HAP-1 (cell line): Measurements from ENCODE around the gene DIP2C.
"Not testable (repeated sequence)": the region's sequence is repeated elsewhere in the genome, so short reads cannot be mapped to it uniquely, and the experiment has no call there.

Experiments
- DNase-seq, 2 experiments: peaks; one replicate each; pipeline ENCODE4 v3.0.0-alpha.2; 2016 to 2020; ENCODE audit warnings: low spot score in 2 of 2
- H3K27me3 ChIP-seq: fragments of 250-450 bp; sonication (Bioruptor Pico); 2 replicates; pipeline ENCODE4 v1.5.1; 2020; ENCODE audit warnings: low read depth, mild to moderate bottlenecking, moderate library complexity
- H3K36me3 ChIP-seq: fragments of 250-450 bp; sonication (Bioruptor Pico); replicated peaks from 2 replicates; pipeline ENCODE4 v1.5.1; 2020; ENCODE audit warnings: mild to moderate bottlenecking
- H3K4me1 ChIP-seq: fragments of 250-450 bp; sonication (Bioruptor Pico); 2 replicates; pipeline ENCODE4 v1.5.1; 2020; ENCODE audit warnings: mild to moderate bottlenecking
- H3K4me3 ChIP-seq: fragments of 250-450 bp; sonication (Bioruptor Pico); 2 replicates; pipeline ENCODE4 v1.5.1; 2020; ENCODE audit warnings: mild to moderate bottlenecking, moderate library complexity
- H3K9me3 ChIP-seq: fragments of 250-450 bp; sonication (Bioruptor Pico); 2 replicates; pipeline ENCODE4 v1.5.1; 2020; ENCODE audit warnings: mild to moderate bottlenecking, moderate library complexity
- in situ Hi-C: fragments of 300-500 bp; cut with MboI; formaldehyde crosslinking; loops from 3 replicates; pipeline ENCODE4 v1.14.3; 2020; ENCODE audit warnings: low sequenced_read_pairs, inconsistent platforms, mixed read lengths

The DIP2C gene

DNA sequence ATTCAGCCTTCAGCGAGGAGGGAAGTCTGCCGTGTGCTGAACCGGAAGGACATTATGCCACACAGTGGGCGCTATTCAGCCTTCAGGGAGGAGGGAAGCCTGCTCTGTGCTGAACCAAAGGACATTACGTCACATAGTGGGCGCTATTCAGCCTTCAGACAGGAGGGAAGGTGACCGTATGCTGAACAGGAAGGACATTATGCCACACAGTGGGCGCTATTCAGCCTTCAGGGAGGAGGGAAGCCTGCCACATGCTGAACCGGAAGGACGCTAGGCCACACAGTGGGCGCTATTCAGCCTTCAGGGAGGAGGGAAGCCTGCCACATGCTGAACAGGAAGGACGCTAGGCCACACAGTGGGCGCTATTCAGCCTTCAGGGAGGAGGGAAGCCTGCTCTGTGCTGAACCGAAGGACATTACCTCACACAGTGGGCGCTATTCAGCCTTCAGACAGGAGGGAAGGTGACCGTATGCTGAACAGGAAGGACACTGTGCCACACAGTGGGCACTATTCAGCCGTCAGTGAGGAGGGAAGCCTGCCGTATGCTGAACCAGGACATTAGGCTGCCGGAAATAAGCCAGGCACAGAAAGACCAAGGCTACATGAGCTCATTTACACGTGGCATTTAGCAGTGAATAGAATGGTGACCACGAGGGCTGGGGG, 294.9 kb downstream of the DIP2C start:
- H3K9me3 ChIP-seq, in situ Hi-C loops, H3K36me3 ChIP-seq, H3K4me1 ChIP-seq, DNase-seq, H3K27me3 ChIP-seq, H3K4me3 ChIP-seq: not testable (repeated sequence)

DNA sequence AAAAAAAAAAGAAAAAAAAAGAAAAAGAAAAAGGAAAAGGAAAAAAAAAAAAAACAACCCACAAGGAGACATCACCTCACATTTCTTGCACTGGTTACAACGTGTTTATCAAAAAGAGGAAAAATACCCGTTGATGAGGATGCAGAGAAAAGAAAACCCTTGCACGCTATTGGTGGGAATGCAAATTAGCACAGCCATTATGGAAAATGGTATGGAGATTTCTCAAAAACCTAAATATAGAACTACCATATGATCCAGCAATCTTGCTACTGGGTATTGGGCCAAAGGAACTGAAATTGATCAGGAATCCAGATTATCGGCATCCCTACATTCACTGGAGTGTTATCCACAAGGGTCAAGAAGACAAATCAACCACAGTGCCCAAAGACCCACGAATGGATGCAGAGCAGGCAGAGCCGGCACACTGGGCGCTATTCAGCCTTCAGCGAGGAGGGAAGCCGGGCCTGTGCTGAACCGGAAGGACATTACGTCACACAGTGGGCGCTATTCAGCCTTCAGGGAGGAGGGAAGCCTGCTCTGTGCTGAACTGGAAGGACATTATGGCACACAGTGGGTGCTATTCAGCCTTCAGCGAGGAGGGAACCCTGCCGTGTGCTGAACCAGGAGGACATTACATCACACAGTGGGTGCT, 295.6 kb downstream of the DIP2C start:
- no peaks in the 10 kb centered on the region for H3K9me3 ChIP-seq
- peaks cover 4% of the 10 kb centered on the region; the same call in 1 of the 2 replicates for H3K36me3 ChIP-seq
- H3K27me3 ChIP-seq: no peaks in the 10 kb centered on the region
- no peak for DNase-seq
- H3K4me1 ChIP-seq: no peaks in the 10 kb centered on the region
- in situ Hi-C loops: no loop called here
- no peak overlapping the region for H3K4me3 ChIP-seq

DNA sequence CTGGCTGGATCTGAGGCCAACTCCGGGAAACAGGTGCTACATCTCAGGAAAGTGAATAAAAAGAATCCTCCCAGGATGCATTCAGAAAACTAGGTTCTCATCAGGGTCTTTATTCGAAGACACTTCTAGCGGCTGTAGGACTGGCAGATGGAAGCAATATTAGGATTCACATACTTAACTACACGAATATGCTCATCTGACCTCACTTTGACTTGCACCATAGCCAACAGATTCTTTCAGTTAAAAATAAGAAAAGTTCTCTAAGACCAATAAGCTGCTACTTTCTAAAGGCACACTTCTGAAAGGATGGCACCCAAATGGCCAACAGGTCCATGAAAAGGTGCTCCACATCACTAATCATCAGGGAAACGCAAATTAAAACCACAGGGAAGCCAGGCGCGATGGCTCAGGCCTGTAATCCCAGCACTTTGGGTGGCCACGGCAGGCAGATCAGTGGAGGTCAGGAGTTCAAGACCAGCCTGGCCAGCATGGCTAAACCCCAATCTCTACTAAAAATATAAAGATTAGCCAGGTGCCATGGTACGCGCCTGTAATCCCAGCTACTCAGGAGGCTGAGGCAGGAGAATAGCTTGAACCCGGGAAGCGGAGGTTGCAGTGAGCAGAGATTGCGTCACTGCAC, 296.2 kb downstream of the DIP2C start:
- Histone ChIP-seq H3K36me3 (peaks cover 4% of the 10 kb centered on the region; the same call in 1 of the 2 replicates), H3K4me1 (no peaks in the 10 kb centered on the region), H3K9me3 (no peaks in the 10 kb centered on the region), H3K27me3 (no peaks in the 10 kb centered on the region), H3K4me3 (no peak overlapping the region)
- in situ Hi-C loops: no loop called here
- no peak for DNase-seq

DNA sequence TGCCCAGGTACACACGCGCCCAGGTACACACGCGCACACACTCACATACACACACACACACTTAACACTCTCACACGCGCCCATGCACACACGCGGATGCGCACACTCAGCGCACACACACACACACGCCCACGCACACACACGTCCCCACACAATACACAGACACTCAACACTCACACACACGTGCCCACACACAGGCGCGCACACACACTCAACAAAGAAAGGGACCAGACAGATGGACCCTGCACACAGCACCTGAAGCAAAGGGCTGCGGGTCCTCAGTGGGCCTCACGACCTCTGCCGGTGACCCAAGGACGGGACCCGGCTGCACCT, 296.8 kb downstream of the DIP2C start:
- DNase-seq: no peak
- Histone ChIP-seq H3K4me3 (no peak overlapping the region), H3K4me1 (no peaks in the 10 kb centered on the region), H3K9me3 (no peaks in the 10 kb centered on the region), H3K36me3 (peaks cover 4% of the 10 kb centered on the region; the same call in 1 of the 2 replicates), H3K27me3 (no peaks in the 10 kb centered on the region)
- in situ Hi-C loops: no loop called here

DNA sequence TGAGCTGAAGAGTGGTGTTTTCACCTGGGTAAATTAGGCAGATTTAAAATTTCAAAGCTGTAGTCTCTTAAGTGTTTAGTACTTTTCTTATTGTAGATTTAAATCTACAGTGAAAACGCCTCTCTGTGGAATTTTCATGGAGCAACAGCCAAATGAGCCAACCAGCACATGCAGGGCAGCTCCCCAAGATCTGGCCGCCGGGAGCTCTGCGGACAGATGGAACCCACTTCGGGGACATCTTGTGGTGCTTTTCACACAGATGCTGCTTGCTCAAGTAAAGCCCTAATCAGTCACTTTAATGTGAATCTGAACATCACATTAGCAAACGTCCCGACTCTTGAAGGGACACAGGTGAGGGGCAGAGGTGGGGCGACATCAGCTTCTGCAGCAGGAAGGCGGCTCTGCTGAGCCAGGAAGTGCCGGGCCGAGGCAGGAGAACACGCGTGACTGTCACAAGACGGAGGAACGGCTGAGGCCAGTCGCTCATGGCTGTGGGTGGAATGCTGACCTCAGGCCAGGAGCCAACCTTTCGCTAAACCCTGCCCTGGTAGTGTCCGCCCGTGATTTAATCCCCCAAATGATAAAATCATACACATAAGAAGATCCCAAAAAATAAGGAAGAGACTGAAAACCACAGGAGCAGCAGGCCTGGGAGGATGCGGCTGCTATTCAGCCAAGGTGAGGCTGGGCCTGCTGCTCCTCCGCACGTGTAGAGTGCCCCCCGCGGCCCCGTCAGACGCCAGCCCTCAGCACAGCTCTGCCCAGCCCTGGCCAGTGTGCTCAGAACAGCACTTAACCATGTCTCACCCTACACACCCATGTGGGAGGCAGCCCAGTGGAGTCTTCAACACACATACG, 297.4 kb downstream of the DIP2C start:
- H3K9me3 ChIP-seq: no peaks in the 10 kb centered on the region
- peaks cover 4% of the 10 kb centered on the region; the same call in 1 of the 2 replicates for H3K36me3 ChIP-seq
- no peak overlapping the region for H3K4me3 ChIP-seq
- no peaks in the 10 kb centered on the region for H3K4me1 ChIP-seq
- DNase-seq: no peak
- in situ Hi-C loops: no loop called here
- H3K27me3 ChIP-seq: no peaks in the 10 kb centered on the region

DNA sequence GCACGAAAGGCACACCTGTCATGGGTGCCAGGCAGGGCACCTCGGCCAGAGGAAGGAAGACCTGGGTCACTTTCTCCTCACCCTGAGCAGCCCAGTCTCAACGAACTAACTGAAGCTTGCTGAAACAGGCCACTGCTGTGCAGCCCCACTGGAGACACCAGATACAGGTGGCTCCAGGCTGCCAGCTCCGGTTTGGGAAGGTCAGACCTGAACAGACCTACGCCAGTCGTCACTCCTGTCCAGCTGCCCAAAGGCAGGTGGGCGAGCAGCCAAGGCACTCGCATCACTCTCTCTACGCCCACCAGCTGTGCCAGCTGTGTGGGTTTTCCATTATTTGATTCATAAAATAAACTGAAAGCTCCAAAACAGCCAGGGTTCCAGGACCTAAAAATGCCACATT, 298.2 kb downstream of the DIP2C start:
- H3K9me3 ChIP-seq: no peaks in the 10 kb centered on the region
- no peaks in the 10 kb centered on the region for H3K27me3 ChIP-seq
- H3K36me3 ChIP-seq: peaks cover 4% of the 10 kb centered on the region; the same call in 1 of the 2 replicates
- in situ Hi-C loops: no loop called here
- H3K4me1 ChIP-seq: no peaks in the 10 kb centered on the region
- DNase-seq: no peak
- H3K4me3 ChIP-seq: no peak overlapping the region

DNA sequence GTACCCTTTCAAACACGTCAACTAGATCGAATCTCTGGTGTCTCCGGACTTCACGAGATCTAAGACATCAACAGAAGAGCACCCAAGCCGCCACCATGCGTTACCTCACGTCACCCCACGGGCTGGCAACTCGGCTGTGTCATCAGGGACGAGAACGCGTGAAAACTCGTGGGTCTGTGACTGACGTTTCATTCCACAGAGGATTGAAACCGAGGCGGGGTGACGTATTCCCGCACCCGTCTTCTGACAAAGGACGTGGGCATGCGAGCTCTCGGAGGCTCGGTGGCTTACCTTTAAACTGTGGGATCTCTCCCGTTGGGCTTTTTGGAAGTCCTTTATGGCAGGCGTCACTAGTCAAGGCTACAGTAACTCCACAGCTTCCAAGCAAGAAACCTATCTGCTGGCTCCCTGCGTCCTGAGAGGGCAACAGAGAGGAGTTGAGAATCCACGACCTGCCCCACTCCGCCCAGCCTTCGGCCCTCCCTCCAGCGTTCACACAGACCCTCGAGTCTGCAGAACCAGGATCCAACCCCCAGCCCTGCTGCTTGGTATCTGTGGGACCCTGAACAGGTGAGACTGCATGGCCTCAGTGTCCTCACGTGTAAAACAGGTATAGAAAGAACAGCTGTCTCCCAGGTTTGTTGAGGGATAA, 298.9 kb downstream of the DIP2C start:
- DNase-seq: no peak
- in situ Hi-C loops: no loop called here
- H3K4me1 ChIP-seq: no peaks in the 10 kb centered on the region
- H3K27me3 ChIP-seq: no peaks in the 10 kb centered on the region
- H3K9me3 ChIP-seq: no peaks in the 10 kb centered on the region
- peaks cover 4% of the 10 kb centered on the region; the same call in 1 of the 2 replicates for H3K36me3 ChIP-seq
- H3K4me3 ChIP-seq: no peak overlapping the region

DNA sequence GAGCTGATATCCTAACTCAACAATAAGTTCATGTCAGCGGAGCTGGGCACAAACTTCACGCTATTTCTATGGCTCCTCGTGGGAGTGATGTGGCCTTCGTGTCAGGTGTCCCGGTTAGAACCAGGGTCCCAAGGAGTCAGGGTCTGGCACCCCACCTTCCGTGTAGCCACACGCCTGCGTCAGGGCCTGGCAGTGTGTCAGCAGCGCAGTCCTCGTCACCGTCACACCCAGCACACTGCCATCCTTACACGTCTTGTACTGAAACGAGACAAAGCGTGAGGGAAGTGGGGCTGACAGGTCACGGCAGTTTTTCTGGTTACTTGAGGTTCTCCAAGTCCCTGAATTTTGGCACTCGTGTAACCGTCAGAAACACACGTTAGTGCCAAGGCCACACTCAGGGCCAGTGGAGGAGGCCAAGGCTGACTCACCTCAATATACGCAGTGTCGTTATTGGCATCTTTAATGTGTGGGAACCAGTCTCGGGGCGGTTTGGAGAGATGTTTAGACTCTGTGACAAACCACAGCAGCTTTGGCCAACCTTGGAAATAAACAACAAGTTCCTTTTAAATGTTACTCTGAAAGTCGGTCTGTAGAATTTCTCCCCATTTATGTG, 299.5 kb downstream of the DIP2C start:
- no peaks in the 10 kb centered on the region for H3K27me3 ChIP-seq
- H3K4me1 ChIP-seq: no peaks in the 10 kb centered on the region
- no peaks in the 10 kb centered on the region for H3K9me3 ChIP-seq
- H3K36me3 ChIP-seq: peaks cover 4% of the 10 kb centered on the region; the same call in 1 of the 2 replicates
- DNase-seq: no peak
- H3K4me3 ChIP-seq: no peak overlapping the region
- in situ Hi-C loops: no loop called here

DNA sequence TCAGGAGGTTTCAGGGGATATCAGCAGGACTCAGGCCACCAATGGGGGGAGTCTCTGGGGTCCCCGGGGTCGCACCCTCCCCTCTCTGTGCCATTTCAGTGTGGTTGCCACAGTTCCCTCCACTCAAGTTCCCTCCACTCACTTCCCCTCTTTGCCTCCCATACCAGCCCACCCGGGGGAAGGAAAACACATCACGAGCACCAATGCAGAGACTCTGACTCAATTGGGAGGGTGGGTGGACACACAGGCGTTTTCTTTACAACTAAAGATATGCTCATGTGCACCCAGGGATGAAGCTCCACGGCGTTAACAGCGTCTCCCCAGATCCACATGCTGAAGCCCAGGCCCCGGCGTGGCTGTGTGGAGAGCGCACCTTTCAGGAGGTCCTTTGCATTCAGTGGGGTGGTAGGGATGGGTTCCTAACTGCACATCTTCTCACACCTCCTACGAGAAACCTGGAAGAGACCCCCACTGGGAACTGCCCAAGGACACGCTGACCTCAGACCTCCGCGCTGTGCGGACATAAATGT, 300.1 kb downstream of the DIP2C start:
- no peaks in the 10 kb centered on the region for H3K9me3 ChIP-seq
- DNase-seq: no peak
- no peaks in the 10 kb centered on the region for H3K4me1 ChIP-seq
- in situ Hi-C loops: no loop called here
- peaks cover 4% of the 10 kb centered on the region; the same call in 1 of the 2 replicates for H3K36me3 ChIP-seq
- no peak overlapping the region for H3K4me3 ChIP-seq
- H3K27me3 ChIP-seq: no peaks in the 10 kb centered on the region

DNA sequence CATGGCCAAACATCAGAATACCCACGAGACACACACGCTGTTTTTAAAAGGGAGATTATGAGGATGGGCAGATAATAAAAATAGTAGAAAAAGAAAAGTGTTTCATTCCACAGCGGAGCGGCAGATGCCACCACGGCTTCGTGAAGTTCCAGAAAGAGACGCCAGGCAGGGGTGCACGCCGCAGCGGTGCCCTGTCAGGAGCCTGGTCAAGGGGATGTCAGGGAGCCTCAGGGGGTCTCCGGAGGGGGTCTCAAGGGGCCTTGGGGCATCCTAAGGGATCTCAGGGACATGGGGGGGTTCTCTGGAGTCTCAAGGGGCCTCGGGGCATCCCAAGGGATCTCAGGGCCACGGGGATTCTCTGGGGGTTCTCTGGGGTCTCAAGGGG, 300.8 kb downstream of the DIP2C start:
- Histone ChIP-seq H3K36me3 (peaks cover 4% of the 10 kb centered on the region; the same call in 1 of the 2 replicates), H3K27me3 (no peaks in the 10 kb centered on the region), H3K4me1 (no peaks in the 10 kb centered on the region), H3K9me3 (no peaks in the 10 kb centered on the region), H3K4me3 (no peak overlapping the region)
- in situ Hi-C loops: no loop called here
- no peak for DNase-seq

DNA sequence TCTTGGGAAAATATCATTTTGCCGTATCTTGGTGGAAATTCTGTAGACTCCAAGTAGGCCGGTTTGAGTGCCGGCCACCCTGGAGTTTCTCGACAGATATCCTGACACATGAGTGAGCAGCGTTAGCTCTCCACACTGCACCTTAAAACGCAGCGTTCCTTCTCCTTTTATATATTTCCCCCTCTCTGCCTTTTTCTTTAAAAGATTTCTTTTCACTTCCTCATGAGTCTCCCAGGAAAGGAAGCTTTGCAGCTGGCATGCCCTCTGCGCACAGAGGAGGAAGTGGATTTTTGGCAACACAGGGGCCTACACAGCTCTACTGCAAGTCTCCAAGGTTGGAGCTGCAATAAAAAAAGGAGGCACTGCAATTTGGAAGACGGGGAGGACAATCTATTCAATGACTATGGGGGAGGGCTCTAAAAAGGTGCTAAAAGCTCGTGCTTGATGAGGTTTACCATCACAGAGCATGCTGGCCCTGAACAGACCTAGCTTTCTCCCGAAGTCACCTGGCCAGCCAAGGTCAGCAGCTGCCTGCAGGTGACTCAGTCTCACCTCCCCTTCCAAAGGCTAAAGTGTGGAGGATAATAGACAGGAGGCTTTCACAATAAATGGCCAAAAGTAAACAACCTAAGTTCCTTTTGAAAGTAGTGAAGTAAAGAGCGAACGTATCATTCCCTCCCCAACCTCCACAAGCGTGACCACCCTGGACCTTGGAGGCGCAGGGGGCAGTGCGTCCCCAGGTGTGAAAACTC, 301.4 kb downstream of the DIP2C start:
- Histone ChIP-seq H3K36me3 (peaks cover 4% of the 10 kb centered on the region; the same call in 1 of the 2 replicates), H3K27me3 (no peaks in the 10 kb centered on the region), H3K9me3 (no peaks in the 10 kb centered on the region), H3K4me1 (no peaks in the 10 kb centered on the region), H3K4me3 (no peak overlapping the region)
- in situ Hi-C loops: no loop called here
- DNase-seq: no peak

DNA sequence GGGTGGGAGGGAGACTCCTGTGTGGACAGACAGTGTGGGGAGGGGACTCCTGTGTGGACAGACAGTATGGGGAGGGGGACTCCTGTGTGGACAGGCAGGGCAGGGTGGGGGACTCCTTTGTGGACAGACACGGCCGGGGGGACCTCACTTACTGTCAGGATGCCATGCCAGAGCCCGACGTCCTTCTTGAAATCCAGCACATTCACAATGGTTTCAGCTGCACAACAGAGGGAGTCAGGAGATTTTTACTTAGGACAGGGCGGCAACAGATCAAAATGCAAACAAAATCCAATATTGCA, 301.9 kb downstream of the DIP2C start:
- DNase-seq: no peak
- Histone ChIP-seq H3K4me1 (no peaks in the 10 kb centered on the region), H3K4me3 (no peak overlapping the region), H3K27me3 (no peaks in the 10 kb centered on the region), H3K36me3 (peaks cover 4% of the 10 kb centered on the region; the same call in 1 of the 2 replicates), H3K9me3 (no peaks in the 10 kb centered on the region)
- in situ Hi-C loops: no loop called here
